HG02642 (cell line): ENCODE results near the gene MYO5B.
"Not testable (repeated sequence)": the region's sequence is repeated elsewhere in the genome, so short reads cannot be mapped to it uniquely, and the experiment has no call there.

ENCODE experiments used
- ATAC-seq: cut with Tn5 transposase; IDR thresholded peaks from one replicate; pipeline ENCODE4 v1.9.1; 2021; ENCODE audit warnings: mild to moderate bottlenecking; ENCODE audit not compliant: unreplicated experiment, poor library complexity

Gene MYO5B

DNA sequence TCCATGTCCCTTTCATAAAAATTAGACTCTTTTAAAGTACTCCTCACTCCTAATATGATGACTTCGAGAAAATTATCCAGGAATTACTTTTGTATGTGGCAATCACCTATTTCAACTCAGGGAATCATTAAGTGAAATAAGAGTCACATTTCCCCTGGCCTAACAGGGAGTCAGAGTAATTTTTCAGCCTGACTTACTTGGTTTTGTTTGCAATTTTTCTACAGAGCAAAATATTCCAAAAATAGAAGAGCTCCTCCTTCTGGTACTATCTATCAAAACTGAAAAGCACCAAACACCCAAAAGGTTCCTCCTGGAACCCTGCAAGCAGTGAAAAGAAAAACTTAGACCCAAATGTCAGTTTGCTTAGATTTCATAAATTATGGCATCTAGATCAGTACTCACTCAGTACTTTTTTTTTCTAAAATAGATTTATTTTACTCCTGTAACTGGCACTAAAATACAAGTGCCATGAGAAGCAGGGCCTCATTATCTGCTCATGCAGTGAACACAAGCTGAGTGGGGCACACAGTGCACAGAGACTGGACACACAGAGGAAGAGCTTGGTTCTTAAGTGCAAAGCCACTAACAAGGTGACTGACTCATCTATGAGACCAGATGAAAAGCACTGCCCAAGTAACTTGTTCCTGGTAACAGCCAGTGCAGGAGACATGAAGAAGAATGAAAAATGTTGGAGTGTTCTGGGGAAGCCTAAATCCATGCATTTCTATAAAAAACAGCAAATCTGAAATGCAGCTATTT is 410.3 kb downstream of the MYO5B start:
- no peak for ATAC-seq

GRCh38 chr18:49783631-49784030 is 411.3 kb downstream of the MYO5B start:
- not testable (repeated sequence) for ATAC-seq

DNA sequence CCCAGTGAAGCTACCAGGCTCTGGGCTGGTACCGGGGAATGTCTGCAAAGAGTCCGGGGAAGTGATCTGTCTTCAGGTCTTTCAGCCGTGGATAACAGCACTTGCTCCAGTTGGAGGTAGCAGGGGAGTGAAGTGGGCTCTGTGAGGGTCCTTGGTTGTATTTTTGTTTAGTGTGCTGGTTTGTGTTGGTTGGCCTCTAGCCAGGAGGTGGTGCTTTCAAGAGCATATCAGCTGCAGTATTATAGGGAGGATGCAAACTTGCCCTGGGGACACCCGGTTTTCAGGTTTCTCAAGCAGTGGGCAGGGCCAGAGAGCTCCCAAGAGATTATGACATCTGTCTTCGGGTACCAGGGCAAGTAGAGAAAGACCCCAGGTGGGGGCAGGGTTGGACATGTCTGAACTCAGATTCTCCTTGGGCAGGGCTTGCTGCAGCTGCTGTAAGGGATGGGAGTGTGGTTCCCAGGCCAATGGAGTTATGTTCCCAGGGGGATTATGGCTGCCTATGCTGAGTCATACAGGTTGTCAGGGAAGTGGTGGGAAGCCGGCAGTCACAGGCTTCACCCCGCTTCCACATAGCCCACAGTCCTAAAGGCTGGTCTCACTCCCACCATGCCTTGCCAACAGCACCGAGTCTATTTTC is 416.0 kb downstream of the MYO5B start:
- no peak for ATAC-seq
